ENCODE results near the gene CPB1.

GRCh38 chr3:148856384-148856783, 28.8 kb downstream of the CPB1 start:
- TF ChIP-seq POLR2A (IDR thresholded peaks at IDR 0.05) (no peak), CTCF (IDR thresholded peaks at IDR 0.05) (no peak), EP300 (IDR thresholded peaks at IDR 0.05; ENCODE audit: low read depth) (no peak)
